ENCODE measurements around the gene ARHGAP15.
A peak's percentile ranks its signal among the peaks of the same experiment; 100 is the strongest.

Gene ARHGAP15

DNA sequence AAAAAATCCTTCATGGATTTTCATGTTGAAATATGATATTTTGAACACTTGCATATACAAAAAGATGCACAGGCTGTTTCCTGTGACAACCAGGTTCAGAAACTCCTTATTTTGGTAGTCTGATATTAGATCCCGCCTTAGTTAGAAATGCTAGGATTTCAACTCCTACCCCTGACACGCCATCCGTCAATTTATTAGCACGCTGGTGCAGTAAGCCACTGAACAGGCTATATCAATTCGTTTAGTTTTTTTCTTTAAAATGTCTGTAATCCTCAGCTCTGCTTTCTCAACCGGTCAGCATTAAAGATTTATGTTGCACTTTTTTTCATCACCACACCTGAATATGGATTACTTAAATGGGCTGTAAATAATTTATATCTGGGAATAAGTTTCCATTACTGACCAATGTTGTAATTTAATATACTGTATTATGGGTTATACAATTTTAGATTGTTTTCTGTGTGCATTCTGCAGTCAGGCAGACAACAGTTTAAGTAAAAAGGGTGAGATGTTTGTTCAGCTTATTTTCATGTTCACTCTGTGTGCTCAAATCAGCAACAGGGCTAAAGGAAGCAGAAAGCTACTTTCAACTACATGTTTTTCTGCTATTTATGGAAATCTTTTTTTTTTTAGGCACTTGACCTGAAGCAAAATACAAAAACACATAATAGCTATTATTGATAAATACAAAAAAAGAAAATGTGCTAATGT lies 227.7 kb downstream of the ARHGAP15 start:
- Mint-ChIP-seq H3K27me3 (ENCODE audit: low read depth) (no peaks in the 10 kb centered on the region), H3K4me1 (ENCODE audit: low read depth) (peaks cover 4% of the 10 kb centered on the region), H3K9me3 (no peaks in the 10 kb centered on the region), H3K36me3 (ENCODE audit: low read depth) (peaks cover 9% of the 10 kb centered on the region), H3K27ac (no peak overlapping the region), H3K4me3 (no peak overlapping the region)

DNA sequence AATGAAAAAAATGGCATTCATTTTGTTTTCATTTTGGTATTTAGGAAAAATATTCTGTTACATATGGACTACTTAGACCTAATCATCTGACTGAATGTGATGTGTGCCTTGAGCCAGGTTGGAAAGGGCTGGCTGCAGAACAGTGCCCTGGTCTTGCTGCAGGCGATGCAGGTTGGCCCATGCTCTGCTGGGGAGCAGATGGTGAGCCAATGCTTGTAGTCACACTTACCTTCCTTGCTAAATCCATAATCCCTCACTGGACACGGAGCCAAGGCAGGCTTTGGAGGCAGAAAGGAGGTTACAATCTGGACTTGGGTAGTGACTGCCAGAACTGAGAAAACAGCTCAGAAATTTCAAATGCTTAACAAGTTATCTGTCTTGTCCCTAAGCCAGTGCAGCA lies 228.7 kb downstream of the ARHGAP15 start:
- H3K9me3 Mint-ChIP-seq: no peaks in the 10 kb centered on the region
- H3K4me1 Mint-ChIP-seq (ENCODE audit: low read depth): peaks cover 4% of the 10 kb centered on the region
- H3K4me3 Mint-ChIP-seq: no peak overlapping the region
- H3K27ac Mint-ChIP-seq: no peak overlapping the region
- no peaks in the 10 kb centered on the region for H3K27me3 Mint-ChIP-seq (ENCODE audit: low read depth)
- peaks cover 10% of the 10 kb centered on the region for H3K36me3 Mint-ChIP-seq (ENCODE audit: low read depth)

DNA sequence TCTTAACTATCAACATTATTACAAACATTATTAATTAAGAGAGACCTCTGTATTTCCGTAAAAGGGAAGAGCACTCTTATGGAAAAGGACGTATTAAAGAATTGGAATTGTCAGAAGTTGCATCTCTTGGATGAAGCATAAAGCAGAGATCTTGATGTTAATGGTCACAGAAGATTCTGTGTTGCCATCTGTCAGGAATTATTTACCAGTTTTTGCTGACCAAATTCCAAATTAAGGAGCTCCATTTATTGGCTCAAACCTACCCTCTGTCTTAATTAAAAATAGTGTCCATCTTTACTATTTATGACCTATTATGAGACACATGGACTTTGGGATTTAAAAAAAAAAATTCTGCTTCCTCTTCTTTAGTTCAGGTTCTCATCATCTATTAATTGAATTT lies 232.1 kb downstream of the ARHGAP15 start:
- H3K36me3 Mint-ChIP-seq (ENCODE audit: low read depth): peaks cover 6% of the 10 kb centered on the region
- H3K27ac Mint-ChIP-seq: no peak overlapping the region
- no peaks in the 10 kb centered on the region for H3K9me3 Mint-ChIP-seq
- no peaks in the 10 kb centered on the region for H3K27me3 Mint-ChIP-seq (ENCODE audit: low read depth)
- H3K4me3 Mint-ChIP-seq: no peak overlapping the region
- H3K4me1 Mint-ChIP-seq (ENCODE audit: low read depth): peaks cover 1% of the 10 kb centered on the region

DNA sequence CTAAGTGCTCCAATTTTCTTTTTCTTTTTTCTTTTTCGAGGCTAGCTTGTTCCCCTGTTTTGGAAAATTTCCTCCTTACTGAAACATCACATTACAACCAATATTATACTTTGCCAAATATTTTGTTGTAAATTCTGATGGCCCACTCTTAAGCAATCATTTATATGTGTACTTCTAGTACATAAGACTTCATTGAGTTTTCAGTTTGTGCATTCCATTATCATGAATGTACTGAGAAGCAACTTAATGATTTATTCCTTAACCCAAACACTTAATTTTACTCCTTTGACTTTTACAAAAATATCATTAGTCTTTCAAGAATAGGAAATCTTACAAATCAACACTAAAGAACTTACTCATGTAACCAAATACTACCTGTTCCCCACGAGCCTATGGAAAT lies 242.4 kb downstream of the ARHGAP15 start:
- H3K27ac Mint-ChIP-seq: no peak overlapping the region
- peaks cover 1% of the 10 kb centered on the region for H3K4me1 Mint-ChIP-seq (ENCODE audit: low read depth)
- peaks cover 7% of the 10 kb centered on the region for H3K36me3 Mint-ChIP-seq (ENCODE audit: low read depth)
- no peaks in the 10 kb centered on the region for H3K27me3 Mint-ChIP-seq (ENCODE audit: low read depth)
- H3K4me3 Mint-ChIP-seq: no peak overlapping the region
- H3K9me3 Mint-ChIP-seq: no peaks in the 10 kb centered on the region

DNA sequence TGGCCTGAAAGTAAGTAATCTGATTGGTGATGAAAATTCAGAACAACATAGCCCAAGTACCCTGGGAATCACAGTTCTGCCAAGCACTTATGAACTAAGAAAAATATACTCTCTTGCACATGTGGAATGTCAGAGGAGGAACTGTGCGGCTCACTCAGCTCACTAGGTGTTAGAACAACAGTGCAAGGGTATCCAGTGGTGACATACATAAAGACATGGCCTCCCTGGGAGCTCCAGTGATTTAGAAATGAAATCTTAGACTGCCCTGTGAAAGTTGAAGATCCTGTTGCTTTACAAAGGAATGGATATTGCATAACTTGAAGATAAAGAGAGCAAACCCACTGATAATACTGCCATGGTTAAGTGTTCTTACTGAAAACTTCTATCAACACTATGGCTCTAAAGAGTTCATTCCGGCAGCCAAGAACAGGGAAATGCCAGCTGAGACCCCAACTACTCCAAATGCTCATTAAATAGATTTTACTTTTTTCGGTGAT lies 246.2 kb downstream of the ARHGAP15 start:
- no peaks in the 10 kb centered on the region for H3K9me3 Mint-ChIP-seq
- H3K36me3 Mint-ChIP-seq (ENCODE audit: low read depth): peaks cover 7% of the 10 kb centered on the region
- no peak overlapping the region for H3K27ac Mint-ChIP-seq
- no peaks in the 10 kb centered on the region for H3K27me3 Mint-ChIP-seq (ENCODE audit: low read depth)
- no peaks in the 10 kb centered on the region for H3K4me1 Mint-ChIP-seq (ENCODE audit: low read depth)
- no peak overlapping the region for H3K4me3 Mint-ChIP-seq

DNA sequence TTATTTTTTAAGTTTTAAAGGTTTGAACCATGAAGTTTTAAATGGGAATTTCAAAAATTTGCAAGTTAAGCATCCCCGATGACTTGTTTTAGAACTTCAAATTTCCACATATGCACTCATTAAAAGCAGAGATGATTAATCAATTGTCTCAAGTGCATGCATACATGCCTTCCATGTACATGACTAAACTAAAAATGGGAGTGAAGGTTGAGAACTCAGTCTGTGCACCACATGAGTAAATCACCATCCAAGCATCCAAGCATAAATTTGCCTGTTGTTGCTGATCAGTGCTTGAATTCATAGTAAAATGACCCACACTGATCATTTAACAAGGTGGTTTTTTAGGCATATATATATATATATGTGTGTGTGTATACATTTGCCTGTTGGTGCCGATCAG lies 249.8 kb downstream of the ARHGAP15 start:
- Mint-ChIP-seq H3K27ac (no peak overlapping the region), H3K36me3 (ENCODE audit: low read depth) (peaks cover 5% of the 10 kb centered on the region), H3K4me1 (ENCODE audit: low read depth) (peaks cover 3% of the 10 kb centered on the region), H3K4me3 (no peak overlapping the region), H3K9me3 (no peaks in the 10 kb centered on the region), H3K27me3 (ENCODE audit: low read depth) (no peaks in the 10 kb centered on the region)

DNA sequence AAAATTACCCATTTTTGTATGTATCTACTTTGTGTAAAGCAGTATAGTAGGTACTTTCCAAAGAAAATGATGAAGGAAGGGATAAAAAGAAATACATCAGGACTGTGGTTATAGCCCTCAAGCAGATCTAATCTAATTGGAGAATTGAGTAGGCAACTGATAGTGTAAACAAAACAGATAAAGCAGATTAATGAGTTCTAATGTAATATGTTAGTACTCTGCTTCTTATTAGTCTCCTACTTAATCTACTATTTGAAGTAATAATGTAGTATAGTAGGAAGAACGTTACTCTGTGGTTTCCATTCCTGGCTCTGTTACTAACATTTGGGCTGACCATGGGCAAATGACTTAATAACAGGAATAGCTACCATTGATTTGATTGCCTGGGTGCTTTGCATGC lies 250.7 kb downstream of the ARHGAP15 start:
- H3K27ac Mint-ChIP-seq: no peak overlapping the region

DNA sequence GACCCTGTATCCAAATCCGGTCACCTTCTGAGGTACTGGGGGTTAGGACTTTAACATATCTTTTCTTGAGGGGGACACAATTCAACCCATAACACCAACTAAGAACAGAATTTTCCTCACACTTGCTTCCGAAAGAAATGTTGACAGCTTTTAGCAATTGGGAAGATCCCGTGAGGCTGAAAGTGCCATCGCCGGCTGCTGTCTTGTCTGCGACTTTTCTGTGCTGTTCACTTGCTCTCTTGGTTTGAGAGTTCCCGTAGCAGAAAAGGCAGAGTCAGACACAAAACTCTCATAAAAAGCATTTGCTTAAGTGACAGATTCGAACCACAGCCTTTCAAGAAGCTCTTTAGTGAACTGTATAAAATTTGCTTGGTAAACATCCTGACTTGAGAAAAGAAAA lies 253.4 kb downstream of the ARHGAP15 start:
- Mint-ChIP-seq H3K27ac (no peak overlapping the region), H3K27me3 (ENCODE audit: low read depth) (no peaks in the 10 kb centered on the region), H3K9me3 (no peaks in the 10 kb centered on the region), H3K36me3 (ENCODE audit: low read depth) (peaks cover 11% of the 10 kb centered on the region), H3K4me1 (ENCODE audit: low read depth) (peaks cover 3% of the 10 kb centered on the region), H3K4me3 (no peak overlapping the region)

More for the DNA sequence above, 250.7 kb downstream of the ARHGAP15 start:
- Mint-ChIP-seq H3K4me1 (ENCODE audit: low read depth) (peaks cover 3% of the 10 kb centered on the region), H3K27me3 (ENCODE audit: low read depth) (no peaks in the 10 kb centered on the region), H3K36me3 (ENCODE audit: low read depth) (peaks cover 7% of the 10 kb centered on the region), H3K9me3 (no peaks in the 10 kb centered on the region), H3K4me3 (no peak overlapping the region)

DNA sequence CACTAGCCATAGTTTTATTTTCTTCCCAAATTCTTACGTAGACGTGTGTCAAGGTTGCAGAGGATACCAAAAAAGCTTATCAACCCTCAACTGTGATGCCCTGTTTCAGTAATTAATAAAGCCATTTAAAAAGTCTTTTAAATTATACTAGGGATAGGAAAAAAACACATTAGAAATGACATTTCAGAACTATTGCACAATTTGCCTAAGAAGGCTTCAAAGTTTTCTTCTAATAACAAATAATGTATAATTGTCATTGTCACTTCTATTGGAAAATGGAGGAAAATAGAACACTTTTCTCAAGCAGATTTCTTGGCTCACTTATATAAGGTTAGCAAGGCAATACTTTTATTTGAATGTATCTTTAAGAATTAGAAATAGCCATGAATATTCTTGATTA lies 253.8 kb downstream of the ARHGAP15 start:
- peaks cover 3% of the 10 kb centered on the region for H3K4me1 Mint-ChIP-seq (ENCODE audit: low read depth)
- peaks cover 11% of the 10 kb centered on the region for H3K36me3 Mint-ChIP-seq (ENCODE audit: low read depth)
- no peaks in the 10 kb centered on the region for H3K9me3 Mint-ChIP-seq
- H3K4me3 Mint-ChIP-seq: no peak overlapping the region
- H3K27me3 Mint-ChIP-seq (ENCODE audit: low read depth): no peaks in the 10 kb centered on the region
- no peak overlapping the region for H3K27ac Mint-ChIP-seq

DNA sequence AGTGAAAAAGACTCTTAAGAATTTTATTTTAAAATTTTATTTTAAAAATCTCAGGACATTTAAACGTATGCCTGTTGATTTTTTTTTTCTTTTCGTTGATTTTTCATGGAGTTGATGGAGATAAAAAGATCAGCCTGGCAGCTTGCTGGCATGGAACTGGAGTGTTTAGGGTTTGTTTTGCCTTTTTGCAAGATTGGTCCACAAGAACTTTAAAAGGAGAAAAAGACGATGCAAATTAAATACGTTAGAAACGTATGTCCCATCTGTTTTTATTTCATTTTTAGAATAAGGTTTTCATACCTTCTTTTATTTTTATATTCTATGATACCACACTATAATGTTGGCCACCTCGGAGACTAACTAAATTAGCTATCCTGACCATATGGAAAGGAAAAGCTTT lies 254.9 kb downstream of the ARHGAP15 start:
- Mint-ChIP-seq H3K4me3 (no peak overlapping the region), H3K27ac (no peak overlapping the region), H3K9me3 (no peaks in the 10 kb centered on the region), H3K4me1 (ENCODE audit: low read depth) (peaks cover 3% of the 10 kb centered on the region), H3K36me3 (ENCODE audit: low read depth) (peaks cover 11% of the 10 kb centered on the region), H3K27me3 (ENCODE audit: low read depth) (no peaks in the 10 kb centered on the region)

DNA sequence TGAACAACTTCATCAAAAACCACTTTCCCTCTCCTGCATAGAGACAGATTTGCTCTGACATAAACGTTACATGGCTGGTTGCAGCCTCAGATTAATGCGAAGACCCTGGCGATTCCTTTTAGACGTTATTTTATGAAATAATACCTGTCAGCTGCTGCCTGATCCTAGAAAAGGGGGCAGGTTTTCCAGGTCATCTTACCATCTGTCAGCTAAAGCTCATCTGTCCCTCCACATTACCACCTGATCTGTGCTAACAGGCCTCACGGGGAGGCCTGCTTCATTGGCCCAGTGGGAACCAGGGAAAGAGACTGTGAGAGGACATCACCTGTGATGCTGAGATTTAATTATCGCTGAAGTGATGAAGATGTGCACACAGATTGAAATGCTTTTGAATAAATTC lies 261.0 kb downstream of the ARHGAP15 start:
- no peak overlapping the region for H3K4me3 Mint-ChIP-seq
- H3K27me3 Mint-ChIP-seq (ENCODE audit: low read depth): no peaks in the 10 kb centered on the region
- no peak overlapping the region for H3K27ac Mint-ChIP-seq
- no peaks in the 10 kb centered on the region for H3K9me3 Mint-ChIP-seq
- H3K4me1 Mint-ChIP-seq (ENCODE audit: low read depth): peaks cover 2% of the 10 kb centered on the region
- peaks cover 15% of the 10 kb centered on the region for H3K36me3 Mint-ChIP-seq (ENCODE audit: low read depth)

DNA sequence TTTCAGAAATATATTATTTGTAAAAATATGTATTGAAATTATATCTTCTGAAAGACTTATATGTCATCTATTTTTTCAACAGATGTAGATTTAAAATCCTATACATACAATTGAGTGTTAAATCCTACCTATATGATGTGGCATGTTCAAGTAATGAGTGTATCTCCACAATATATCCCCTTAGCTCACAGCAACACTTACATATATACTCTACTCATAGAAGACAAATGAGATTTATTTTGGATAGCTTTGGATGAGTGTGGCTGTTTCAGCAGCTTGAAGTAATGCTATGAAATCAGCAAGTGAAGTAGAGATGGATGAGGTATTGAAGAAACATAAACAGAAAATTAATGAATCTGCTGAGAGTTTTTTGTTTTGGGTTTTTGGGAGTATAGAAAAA lies 263.1 kb downstream of the ARHGAP15 start:
- Mint-ChIP-seq H3K4me3 (no peak overlapping the region), H3K9me3 (no peaks in the 10 kb centered on the region), H3K27ac (no peak overlapping the region), H3K27me3 (ENCODE audit: low read depth) (no peaks in the 10 kb centered on the region), H3K36me3 (ENCODE audit: low read depth) (peaks cover 7% of the 10 kb centered on the region), H3K4me1 (ENCODE audit: low read depth) (peaks cover 5% of the 10 kb centered on the region)

DNA sequence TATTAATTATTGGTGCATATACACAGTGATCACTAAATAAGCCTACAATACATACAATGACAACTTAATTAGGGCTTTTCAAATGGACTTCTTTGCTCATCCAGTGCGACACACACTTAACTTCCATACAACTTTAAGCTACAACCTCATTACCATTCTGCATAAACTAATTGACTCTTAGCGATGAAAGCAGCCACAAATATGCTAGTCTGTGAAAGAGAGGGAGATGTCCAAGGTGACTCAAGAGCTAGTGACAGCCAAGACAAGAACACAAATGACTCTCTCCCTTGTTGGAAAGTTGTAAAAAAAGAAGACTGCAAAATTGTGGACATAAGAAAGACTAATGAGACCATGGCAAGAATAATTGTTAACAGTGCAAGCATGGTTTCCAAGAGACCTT lies 264.8 kb downstream of the ARHGAP15 start:
- Mint-ChIP-seq H3K27me3 (ENCODE audit: low read depth) (no peaks in the 10 kb centered on the region), H3K4me1 (ENCODE audit: low read depth) (peaks cover 10% of the 10 kb centered on the region), H3K27ac (no peak overlapping the region), H3K4me3 (no peak overlapping the region), H3K36me3 (ENCODE audit: low read depth) (peaks cover 7% of the 10 kb centered on the region), H3K9me3 (no peaks in the 10 kb centered on the region)

DNA sequence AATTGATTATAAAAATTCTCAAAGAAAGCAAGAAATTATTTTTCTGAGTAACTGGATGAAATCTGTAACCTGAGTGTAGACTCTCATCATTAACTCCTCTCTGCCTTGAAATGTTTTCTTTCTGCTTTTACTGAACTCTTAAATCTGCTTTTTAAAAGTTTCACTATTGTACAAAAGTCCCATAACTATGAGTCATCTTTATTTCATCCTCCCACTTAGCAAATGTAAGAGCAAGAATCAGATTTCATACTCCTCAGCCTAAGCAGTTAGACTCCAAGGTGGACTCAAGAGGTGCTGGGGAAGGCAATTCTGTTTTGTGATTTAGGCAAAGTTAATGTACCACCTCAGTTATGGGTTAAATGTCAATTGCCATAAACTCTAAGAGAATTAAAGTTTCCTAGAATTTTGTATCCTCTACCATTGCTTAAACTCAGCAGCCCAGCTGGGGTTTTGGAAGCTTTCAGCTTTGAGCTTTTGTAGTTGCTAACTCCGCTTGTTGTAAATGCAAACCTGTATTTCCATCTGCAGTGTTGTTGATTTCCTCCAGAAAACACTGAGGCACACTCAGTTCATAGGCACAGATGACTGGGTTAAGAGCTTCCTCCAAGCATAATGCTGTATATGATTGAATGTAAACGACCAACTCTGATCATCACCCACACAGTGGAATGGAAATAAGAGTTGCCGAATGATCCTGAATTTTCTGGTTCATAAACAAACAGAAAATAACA lies 268.8 kb downstream of the ARHGAP15 start:
- no peak overlapping the region for H3K4me3 Mint-ChIP-seq
- peaks cover 13% of the 10 kb centered on the region for H3K4me1 Mint-ChIP-seq (ENCODE audit: low read depth)
- no peaks in the 10 kb centered on the region for H3K36me3 Mint-ChIP-seq (ENCODE audit: low read depth)
- H3K27ac Mint-ChIP-seq: peak overlapping the region; percentile 50
- H3K27me3 Mint-ChIP-seq (ENCODE audit: low read depth): no peaks in the 10 kb centered on the region
- H3K9me3 Mint-ChIP-seq: no peaks in the 10 kb centered on the region

DNA sequence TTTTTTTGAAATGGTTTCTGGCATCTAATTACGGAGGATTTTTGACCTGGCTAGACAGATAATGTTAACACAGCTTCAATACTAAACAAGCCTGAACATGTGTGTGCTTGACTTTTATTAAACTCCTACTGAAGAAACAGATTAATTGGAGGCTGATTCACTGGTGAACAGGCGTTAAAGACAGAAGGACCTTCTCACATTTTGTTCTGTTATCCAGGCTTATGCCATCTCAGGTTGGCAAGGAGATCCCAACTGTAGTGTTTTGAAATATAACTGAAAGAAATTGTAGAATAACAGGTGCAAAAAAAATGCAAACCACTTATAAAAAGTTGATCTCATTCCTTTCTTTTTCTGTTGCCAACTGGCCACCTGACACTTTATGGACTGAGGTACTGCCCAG lies 269.6 kb downstream of the ARHGAP15 start:
- Mint-ChIP-seq H3K9me3 (no peaks in the 10 kb centered on the region), H3K27ac (no peak overlapping the region), H3K27me3 (ENCODE audit: low read depth) (no peaks in the 10 kb centered on the region), H3K4me3 (no peak overlapping the region), H3K4me1 (ENCODE audit: low read depth) (peaks cover 13% of the 10 kb centered on the region), H3K36me3 (ENCODE audit: low read depth) (no peaks in the 10 kb centered on the region)
